ENCODE measurements around the gene PDRG1.

- TF ChIP-seq CTCF (IDR thresholded peaks at IDR 0.05) (no peak), EP300 (IDR thresholded peaks at IDR 0.05) (no peak)
Observed at GRCh38 chr20:31975874-31976273, 24.0 kb upstream of the PDRG1 start.
